ENCODE results near the gene MAP3K5.

Gene MAP3K5

DNA sequence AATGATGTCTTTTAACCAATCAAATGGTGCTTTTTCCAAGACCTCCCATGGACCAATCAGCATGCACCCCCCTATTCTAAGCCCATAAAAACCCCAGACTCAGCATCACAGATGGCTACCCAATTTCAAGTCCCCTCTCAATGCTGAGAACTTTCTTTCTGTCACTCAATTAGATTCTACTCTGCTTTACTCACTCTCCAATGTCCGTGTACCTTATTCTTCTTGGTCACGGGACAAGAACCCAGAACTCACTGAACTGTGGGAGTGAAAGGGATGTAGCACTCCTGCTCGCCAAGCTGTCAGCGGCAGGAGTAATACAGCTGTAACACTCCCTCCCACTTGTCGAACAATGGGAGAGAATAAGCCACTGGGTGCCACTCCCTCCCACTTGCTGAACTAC lies 221.2 kb downstream of the MAP3K5 start:
- DNase-seq (ENCODE audit: low read depth), result no peak

DNA sequence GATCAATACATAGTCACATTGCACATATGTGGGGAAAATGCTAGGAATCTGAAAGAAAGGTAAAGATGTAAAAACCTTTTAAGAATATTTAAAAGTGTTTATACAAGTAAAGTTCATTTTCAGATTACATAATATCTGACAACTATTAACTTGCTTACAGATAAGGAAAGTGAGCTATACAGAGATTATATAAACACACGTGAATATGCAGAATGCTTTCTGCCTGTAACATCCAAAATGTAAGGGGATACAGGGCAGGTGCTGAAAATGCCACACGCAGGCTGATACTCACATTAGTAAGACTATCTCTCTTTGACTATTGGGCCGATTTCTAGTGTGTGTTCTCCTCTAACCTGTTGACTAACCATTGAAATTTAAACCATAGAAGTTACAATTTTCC lies 224.1 kb downstream of the MAP3K5 start:
- no peak for DNase-seq (ENCODE audit: low read depth)

DNA sequence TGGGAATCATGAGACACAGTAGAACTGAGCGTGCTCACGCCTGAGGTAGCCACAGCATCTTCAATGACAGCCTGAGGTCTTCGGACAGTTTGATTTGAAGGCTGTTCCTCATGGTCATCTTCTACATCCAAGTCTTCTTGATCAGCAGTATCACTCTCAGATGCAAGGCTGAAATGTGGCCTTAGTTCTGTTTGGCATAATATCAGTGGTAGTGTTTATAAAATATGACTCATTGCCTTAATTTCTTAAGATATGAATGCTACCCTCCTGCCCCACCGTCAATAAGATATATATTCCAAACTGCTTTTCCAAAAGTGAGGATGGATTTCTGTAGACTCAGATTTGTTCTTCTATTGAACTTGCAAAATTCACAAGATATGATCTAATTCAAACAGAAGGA lies 224.6 kb downstream of the MAP3K5 start:
- DNase-seq (ENCODE audit: low read depth), result no peak

DNA sequence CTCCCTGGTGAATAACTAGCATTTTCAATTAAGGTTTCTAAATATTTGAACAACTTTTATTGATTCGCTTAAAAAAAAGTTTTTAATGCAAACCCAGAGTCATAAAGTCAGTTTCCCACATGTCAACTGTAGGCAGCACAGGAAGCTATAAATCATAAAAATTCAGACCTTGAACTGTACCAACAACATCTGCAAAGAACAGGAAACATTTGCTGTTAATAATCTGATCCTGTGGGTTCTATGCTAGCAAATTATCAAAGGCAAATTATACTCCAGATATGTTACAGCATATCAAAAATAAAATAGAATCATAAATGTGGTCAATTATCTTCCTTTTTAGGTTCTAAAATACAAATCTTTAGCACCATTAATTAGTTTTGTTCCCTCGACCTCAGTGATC lies 225.4 kb downstream of the MAP3K5 start:
- no peak for DNase-seq (ENCODE audit: low read depth)

DNA sequence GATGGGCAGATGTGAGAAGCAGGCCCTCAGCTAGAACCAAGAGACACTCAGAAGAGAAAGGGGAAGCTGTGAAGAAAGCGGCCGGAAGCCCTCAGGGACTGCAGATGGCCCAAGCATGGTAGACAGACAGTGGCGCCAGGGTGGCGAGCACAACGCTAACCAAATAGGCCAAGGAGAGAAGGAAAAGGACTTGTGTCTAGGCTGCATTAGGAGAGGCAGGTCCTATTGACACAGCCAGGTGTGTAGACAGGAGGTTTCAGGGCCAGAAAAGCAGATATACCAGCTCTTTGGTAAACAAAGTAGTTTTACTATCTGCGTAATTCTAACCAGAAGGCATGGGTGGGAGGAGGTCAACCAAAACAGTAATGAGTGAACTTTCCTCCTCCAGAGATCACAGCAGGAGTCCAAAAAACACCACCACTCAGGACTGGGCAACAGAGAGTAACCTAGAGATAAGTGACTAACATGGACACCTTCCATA lies 226.2 kb downstream of the MAP3K5 start:
- DNase-seq (ENCODE audit: low read depth), result no peak

DNA sequence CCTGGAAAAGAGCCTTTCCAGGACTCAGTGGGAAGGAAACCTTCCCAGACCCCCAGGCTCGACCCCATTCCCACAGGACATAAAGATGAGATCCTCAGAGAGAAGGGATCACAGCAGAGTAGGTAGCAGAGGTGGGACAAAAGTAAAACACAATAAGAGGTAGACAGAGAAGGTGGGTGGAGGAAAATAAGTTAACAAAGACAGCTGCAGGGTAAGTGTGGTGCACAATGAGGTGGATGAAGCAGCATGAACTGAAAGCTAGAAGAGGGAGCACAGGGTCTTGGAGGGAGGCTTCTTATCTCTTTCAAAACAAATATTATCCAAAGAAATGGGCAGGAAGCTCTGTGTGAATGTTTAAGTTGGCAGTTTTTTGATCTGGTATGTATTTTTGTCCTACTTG lies 228.1 kb downstream of the MAP3K5 start:
- no peak for DNase-seq (ENCODE audit: low read depth)

DNA sequence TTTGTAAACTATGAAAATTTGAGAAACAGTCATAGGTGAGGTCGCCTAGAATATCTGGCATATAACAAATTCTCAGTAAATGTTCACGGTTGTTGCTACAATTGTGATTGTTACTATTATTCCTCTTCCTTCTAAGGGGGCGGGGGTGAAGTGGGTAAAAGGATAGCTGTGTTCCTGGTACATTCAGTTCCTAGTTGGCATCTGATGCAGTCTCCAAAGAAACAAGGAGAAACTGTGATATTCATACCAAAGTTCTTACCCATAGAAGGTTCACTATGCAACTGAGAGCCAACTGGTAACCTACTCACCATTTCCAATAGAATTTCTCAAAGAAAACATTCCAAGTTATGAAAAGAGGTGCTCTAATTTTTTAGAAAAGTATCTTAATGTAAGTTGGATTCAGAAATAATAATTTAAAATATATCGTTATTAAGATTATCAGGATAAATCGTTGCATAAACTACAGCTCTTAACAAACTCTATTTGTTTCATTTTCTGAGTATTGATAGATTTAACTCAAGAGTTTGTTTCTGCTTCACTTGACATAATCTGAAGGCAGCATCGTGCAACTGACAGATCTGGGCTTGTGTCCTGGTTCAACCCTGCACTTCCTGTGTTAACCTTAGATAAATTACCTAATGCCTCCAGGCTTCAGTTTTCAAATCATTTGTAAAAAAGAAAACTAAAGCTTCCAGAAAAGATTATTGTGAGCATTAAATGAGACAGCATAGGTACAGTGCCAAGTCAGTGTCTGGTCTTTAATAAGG lies 228.7 kb downstream of the MAP3K5 start:
- no peak for DNase-seq (ENCODE audit: low read depth)

DNA sequence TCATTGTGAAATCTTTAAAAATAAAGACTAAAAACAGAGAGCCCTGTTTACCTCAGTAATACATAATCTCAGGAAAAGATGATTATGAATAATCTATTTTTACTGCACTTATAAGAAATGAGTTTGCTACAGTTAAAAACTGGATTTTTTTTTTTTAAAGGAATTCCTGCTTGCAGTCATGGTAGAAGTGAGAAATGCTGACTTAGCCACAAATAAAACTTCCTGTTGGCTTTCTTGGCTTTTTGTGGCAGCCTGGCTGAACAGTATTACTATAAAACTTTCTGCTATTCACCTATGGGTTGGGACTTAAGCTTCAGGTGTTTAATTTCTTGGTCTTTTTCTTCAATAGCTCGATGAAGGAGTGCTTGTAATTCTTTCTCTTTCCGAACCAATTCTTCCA lies 230.1 kb downstream of the MAP3K5 start:
- DNase-seq (ENCODE audit: low read depth), result no peak

DNA sequence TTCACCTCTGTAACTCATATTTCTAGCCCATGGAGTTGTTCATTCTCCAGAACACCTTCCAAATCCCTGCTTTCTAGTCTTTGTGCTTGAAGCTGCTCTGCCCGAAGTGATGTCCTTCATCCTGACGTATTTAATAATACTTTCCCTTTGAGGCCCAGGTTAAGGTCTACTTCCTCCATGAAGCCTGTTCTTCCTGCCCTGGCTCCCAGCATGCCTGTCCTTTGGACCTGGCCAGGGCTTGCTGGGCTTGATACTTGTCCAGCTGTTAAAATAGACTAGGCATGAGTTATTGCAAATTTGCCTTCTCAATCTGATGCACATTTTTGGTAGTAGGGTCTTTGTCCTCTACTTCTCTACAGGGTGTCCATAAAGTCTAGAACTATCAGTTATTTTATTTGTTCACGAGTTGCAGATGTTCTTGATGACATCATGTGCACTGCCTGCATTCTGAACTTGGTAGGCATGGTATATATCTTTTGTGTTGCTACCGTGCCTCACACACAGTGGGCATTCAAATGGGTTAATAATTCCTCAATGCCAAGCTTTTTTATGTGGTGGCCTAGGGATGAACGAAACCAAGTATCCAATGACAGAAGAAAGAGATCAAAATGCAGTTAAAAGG lies 239.0 kb downstream of the MAP3K5 start:
- no peak for DNase-seq (ENCODE audit: low read depth)

DNA sequence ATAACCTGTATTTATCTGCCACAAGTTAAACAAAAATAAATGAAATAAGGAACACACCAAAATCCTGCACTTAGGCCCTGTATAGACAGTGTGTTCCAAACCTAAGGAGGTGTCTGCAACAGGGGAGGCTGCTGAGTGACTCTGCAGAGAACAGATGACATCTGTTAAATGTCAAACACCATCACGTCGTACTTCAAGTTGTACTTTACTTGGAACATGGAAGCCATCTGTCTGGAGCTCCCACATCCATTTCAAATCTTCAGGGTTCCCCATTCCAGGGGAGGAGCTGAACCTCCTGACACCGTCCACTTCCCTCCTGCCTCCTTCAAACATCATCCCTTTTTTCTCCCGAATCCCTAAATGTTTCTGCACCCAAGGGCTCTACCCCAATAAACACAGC lies 240.2 kb downstream of the MAP3K5 start:
- no peak for DNase-seq (ENCODE audit: low read depth)

DNA sequence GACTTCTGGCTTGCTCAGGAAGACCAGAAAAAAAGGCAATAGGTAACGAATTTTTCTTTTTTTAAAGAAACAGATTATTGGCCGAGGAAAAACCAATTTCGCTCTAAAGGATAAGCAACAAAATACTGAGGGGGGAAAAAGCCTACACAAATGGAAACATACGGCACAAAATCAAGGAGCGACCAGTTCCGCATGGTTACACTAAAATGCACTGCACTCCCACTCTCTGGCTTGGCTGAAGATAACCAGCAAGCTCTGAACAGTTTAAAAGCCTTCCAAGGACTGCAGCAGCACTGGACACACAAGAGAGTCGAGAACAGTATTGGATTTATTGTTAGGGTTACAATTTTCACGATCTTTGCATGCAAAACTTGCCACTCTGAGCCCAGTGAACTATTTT lies 241.2 kb downstream of the MAP3K5 start:
- DNase-seq (ENCODE audit: low read depth), result no peak

DNA sequence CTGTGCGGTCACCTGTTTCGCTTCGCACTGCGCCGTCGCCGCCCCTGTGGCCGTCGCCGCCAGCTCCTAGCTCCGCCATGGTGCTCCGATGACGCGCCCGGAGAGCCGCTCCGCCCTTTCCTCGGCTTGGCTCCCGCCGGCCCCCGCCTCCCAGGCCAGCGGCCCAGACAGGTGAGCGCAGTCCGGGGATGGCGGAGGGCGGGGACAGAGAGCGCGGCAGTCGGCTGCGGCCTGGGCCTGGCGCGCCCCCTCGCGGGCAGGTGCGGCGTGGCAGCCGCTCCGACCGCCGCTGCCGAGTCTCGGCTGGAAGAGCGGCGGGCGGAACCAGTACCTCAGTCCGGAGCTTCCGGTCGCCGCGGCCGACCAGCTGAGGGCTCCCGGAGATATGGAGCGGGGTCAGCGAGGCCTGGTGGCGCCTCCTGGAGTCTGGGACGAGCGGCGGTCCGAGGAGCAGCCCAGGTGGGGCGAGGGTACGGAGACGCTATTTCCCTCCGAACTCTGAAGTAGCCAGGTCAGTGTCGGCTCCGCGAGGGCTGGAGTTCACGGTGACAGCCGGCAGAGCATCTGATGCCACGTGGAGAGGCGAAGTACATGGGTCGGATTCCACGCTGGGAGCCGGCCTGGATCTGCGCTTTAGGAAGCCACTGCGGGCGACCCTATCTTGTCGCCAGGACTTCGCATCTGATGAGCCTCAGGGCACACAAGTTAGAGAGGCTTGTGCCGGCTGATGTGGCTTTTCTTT lies 241.8 kb downstream of the MAP3K5 start, which contains the start of gene MAP7:
MAP7 (minus strand) TSS at position 93 of the 742 bp plus-strand sequence; CDS start at position 79, 14 bp downstream.
- peak; percentile 44 for DNase-seq (ENCODE audit: low read depth)

DNA sequence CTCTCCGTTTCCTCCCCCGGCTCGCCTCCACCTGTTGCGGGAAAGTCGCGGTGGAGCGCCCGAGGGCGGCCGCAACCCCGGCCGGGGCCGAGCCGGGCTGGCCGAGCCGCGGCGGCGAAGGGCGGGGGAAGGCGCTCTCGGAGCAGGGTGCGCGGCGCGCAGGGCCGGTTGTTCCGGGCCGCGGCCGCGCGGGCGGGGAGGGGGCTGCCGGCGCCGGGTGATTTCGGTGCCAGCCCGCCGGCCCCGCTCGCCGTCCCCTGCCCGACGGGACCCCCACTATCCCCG lies 242.3 kb downstream of the MAP3K5 start:
- DNase-seq (ENCODE audit: low read depth), result no peak

DNA sequence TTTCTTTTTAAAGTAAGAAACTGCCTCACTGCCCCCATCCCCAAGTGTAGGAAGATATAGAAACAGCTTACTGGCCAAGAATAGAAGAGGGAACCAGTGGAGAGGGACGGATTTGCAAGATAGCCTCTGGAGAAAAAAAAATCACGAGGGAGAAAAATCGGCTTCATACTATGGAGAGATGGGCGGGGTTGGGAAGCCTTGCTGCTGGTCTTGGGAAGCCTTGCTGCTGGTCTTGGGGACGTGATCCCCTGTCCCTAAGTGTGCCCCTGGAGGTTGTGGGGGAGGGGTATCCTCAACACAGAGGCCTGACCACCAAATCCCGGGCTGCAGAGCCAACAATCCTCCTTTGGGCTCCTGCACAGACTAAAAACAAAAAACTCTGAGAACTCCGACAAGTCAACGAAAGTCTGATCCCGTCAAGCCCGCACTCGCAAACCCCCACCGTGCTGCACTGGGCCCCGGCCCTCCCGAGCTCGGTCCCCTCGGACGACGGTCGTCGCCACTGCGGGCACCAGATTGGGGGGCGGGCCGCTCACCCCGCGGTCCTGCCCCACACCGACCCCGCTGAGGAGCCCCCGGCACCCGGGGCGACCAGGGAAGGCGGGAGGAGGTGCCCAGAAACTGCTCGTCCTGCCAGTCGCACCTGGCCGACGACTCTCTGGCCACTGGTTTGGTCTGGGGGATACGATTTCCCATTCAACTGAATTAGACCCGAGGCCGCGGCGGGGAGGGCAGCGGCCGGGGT lies 242.8 kb downstream of the MAP3K5 start:
- DNase-seq (ENCODE audit: low read depth), result no peak

DNA sequence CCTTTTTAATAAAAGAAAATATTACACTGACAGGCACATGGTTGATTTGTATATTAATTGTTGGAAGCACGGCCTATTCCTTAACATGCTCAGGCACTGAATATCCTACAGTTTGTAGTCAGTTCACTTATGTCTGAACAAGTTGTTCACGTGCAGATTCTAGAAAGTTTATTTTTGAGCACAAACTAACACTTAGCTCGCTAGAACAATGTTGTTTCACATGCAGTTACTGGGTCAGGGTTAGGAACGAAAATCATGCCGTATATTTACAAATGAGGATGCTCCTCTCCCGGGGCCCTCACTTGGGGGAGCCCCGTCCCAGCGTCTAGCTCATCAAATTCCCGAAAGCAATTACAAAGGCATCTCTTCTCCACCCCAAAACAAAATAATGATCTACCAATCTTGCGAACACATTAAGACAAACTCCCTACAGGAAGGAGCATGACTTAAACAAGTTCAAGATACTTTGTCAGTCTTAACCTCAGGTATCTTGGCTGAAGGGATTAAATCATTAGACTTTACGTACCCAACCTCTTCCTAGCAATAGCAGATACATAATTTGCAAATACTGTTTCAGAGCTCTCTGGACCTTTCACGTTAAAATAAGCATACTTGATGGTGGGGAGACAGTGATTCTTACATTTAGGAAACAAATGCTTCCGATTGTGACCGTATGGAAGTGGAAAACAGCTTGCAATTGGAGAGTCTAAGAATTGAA lies 243.5 kb downstream of the MAP3K5 start:
- DNase-seq (ENCODE audit: low read depth), result no peak

DNA sequence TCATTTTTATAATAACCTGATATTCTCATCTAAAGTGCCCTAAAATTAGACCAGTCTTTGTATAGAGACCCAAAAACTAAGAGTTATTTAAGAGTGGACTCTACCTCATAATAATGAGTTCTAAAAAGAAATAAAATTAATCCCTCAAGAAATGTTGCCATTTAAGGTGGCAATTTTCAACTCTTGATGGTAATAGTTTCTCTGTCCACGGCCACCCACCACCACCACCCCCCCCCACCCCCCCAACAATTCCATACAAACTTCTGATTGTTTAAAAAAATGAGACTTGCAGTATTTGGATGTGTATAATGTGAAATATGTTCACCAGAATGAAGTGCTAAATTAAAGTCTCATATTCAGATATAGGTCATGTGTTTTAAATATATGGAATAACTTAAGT lies 244.4 kb downstream of the MAP3K5 start:
- no peak for DNase-seq (ENCODE audit: low read depth)

DNA sequence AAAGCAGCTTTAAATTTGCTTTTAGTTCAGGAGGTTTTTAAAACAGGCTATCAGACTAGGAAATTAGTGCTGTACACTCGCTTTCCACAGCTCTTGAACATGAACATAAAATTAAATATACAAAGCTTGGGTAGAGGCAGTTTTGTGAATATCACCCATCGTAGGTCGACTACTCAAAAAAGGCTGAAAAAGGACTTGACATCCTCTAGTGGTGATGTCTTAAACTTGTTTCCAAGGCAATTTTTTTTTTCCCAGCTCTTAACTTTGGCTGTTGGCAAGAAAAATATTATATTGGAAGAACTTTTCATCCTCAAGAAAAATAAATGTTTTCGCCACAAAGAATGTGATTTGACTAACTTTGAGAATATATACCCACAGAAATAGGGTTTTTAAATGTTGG lies 244.9 kb downstream of the MAP3K5 start:
- DNase-seq (ENCODE audit: low read depth), result no peak

DNA sequence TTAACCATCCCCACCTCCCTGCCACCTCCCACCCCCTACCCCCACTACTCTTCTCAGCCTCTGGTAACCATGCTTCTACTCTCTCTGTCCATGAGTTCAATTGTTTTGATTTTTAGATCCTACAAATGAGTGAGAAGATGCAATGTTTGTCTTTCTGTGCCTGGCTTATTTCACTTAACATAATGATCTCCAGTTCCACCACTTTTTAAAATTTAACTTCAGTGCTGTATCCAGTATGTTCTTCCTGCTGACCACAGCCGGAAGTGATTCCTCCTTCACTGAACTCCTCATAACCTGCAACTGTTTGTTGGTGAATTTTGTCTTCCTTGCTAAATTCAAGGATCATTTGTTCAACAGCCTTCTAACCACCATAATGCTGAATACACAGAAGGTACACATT lies 245.9 kb downstream of the MAP3K5 start:
- no peak for DNase-seq (ENCODE audit: low read depth)

DNA sequence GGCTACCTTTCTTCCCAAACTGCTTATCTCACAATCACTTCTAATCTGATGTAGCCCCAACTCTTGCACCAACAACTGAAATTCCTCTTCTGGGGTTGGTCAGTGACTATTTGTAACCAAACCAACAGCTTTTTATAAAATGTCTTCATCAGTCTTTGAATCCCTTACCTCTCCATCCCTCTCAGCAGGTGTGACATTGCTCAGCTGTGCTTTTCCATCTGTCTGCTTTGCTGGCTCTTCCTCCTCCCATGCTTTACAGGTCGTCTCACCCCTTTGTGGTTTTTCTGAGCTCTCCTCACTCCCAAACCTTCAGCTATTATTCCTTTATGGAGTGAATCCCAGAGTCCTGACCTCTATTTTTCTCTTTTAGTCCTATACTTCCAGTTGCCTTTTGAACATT lies 248.0 kb downstream of the MAP3K5 start:
- DNase-seq (ENCODE audit: low read depth), result no peak

DNA sequence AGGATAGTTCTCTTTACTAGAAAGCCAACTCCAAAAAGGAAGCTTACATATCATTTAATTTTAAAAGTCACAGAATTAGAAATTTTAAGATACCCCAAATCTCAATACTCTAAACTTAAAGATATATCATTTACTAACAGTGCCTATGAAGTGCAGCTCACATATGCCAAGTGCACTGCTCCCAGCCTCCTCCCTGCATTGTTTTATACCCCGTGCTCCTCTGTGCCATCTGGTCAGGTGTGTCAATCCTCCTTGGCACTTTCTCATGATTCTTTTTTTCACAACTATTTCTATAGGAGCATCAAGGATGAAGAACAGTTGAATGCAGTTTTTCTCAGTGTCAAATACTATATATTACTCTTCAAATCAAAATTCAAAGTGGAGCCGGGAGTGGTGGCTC lies 250.9 kb downstream of the MAP3K5 start:
- DNase-seq (ENCODE audit: low read depth), result no peak

DNA sequence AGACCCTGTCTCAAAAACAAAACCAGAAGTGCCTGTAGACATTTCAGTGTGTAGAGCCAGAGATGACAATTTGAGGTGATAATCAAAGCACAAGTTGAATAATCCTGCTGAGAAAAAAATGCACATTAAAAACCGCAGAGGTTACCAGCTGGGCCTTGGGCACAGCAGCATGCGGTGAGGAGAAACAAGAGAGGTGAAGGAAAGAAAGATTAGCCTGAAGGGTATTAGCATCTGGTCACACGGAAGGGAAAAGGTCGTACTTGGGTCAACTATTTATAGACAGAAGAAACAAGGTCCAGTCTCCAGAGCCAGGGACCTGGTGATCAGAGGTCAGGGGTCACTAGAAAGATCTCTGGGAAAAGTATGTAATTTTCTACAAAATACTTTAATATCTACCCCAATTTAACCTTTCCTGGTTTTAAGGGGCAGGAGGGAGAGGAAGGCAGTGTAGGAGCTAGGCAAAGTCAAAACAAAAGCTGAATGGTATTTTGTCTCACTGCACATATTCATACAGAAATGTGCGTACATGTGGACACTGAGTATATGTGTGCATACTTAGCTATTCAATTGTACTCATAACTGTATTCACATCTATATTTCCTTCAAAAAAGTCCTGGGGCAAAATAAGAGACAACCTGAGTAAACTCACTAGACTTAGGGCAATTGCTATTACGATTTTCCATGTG lies 252.2 kb downstream of the MAP3K5 start:
- no peak for DNase-seq (ENCODE audit: low read depth)

All from activated T-cell treated with anti-CD3 and anti-CD28 coated beads for 1 hour (primary cell).